Inflammatory macrophage (primary cell): ENCODE data around the gene INPP5A.
A peak's percentile ranks its signal among the peaks of the same experiment; 100 is the strongest.

Source experiments
- DNase-seq, 2 donors: peaks; one replicate each; pipeline ENCODE4 v3.0.0-alpha.2; 2020 to 2022

INPP5A gene

DNA sequence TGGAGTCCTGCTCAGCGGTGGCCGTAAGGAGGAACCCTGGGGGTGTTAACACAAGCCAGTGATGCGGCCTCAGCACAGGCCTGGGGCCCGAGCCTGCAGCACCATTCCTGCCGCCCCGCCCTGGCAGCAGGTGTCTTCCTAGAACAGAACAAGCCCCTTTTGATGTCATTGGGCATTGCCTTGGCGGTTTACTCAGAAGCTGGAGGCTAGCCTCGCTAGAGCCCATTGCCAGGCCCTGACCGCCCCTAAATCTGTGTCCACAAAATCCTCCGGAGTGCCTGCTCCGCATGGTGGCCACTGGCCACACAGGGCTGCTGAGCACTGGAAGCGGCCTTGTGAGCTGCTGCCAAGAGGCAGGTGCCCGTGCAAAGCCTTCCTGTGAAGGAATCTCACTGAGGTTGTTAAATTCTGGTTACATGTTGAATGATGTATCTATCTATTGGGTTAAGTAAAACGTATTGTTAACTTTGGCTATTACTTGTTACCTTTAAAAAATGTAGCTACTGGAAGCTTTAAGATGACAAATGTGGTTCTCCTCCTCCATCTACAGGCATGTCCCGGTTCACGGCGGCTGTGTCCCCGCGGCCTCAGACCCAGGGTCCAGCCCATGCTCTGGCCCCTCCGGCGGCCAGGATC, 1.2 kb upstream of the INPP5A start:
- DNase-seq: no peak

DNA sequence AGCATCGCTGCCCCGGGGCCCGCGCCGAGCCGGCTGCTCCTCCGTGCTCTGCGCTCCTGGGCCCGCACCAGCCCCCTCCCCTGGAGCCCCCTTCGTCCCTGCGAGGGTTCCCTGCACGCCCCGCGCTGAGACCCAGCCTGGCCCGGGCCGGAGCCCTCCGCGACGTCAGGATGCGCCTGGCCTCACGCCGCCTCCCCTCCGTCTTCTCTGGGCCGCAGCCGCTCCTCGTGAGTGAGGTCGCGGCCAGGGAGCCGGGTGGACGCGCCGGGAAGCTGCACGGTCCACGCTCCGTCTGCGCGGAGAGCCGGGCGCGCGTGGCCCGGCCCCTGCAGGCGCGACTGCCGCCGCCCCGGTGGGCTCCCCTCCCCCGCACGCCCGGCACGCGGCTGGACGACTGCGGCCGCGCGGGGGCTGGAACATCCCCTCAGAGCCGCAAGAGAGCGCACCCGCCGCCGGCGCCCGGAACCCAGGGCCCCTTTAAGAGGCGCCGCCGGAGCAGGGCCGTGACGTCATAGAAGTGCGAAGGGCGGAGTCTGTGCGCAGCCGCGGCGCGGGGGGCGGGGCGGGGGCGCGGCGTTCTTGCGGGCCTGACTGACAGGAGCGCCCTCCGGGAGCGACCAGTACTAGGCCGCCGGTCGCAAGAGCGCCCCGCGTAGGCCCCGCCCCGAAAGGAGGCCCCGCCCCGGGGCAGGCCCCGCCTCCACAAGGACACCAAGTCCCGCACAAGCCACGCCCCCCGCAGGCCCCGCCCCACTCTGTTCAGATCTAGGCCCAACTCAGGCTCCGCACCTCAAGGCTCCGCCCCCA, 507 bp upstream of the INPP5A start:
- peak; percentile 100 for DNase-seq

DNA sequence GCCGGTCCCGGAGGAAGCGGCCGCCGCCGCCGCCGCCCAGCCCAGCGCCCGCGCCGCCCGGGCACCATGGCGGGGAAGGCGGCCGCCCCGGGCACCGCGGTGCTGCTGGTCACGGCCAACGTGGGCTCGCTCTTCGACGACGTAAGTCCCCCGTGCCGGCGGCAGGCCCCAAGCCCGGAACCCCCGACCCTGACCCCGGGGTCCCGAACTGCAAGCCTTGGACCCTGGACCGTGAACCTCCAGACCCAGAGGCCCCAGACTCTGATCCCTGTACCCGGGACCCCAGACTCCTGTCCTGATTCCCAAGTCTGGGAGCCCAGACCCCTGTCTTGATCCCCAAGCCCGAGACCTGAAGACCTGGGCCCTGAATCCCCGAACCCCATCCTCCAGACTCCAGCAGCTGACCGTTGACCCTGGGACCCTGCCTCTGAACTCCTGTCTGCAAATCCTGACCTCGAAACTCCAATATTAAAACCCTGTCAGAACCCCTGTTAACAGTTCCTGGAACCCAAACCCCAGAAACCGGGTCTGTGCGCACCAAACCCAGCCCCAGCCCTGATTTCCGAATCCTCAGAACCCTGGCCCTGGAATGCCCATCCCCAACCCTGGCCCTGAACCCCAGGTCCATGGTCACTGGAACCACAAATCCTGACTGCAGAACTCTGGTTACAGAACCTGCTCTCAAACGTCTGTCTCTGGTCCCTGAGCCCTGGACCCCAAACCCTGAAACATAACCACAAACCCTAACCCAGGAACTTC, 623 bp downstream of the INPP5A start:
- DNase-seq: no peak

DNA sequence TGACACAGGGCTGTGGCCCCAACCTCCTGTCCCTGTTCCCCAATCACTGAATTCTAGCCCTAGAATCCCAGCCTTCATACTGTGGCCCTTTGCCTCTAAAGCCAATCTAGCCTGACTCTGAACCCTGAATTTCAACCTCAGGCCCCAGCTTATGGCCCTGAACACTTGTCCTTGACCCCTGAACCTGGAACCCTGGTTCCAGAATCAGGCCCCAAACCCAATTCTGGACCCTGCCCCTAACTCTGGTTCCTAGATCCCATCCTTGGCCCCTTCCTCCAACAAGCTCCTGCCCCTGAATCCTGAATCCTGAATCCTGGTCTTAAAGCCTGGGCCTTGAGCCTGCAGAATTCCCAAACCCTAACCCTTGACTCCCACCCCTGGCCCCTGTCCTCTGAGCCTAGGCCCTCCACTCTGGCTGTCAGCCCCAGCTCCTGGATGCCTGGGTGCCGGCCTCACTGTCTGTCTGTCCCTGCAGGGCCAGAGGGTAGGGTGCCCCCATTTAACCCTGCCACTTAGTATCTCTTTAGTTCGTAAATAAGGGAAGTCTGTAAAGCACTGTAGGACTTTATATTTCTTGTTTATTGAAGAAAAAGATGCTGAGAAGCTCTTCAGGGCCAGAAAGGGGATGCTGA, 1.3 kb downstream of the INPP5A start:
- no peak for DNase-seq

DNA sequence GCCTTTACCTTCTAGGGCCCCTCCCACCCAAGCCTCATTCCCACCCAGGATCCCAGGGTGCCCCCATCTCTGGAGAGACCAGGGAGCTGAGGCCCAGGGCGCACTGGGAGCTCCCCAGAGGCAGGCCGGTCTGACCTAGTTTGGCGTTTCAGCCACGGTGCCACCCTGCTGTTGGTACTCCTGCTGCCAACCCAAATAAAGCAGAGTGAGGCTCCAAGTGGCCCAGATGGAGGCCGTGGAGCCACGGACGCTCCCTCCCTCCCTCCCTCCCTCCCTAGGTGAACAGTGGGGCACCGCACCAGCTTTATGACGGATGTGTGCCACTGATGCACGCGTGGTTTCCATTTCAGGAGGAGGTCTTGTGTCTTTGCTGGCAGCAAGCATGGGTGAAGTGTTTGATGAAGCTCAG, 1.8 kb downstream of the INPP5A start:
- DNase-seq: no peak

DNA sequence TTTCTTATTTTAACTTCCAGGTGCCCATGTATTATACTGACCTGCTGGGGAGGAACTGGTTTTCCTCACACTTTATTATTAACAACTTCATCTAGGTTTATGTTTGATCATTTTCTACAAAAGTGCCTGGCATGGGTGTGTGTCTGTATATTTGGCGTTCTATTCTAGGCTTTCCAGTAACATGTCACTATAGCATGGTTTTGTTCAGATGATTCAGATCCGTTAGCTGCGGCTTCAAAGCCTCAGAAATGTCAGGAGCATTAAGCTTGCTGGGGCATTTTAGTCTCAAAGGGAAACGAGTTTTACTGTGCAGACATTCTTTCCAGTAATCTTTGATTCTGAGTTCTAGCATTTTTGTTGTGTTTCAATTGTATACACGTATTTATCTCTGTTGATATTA, 2.3 kb downstream of the INPP5A start:
- no peak for DNase-seq

DNA sequence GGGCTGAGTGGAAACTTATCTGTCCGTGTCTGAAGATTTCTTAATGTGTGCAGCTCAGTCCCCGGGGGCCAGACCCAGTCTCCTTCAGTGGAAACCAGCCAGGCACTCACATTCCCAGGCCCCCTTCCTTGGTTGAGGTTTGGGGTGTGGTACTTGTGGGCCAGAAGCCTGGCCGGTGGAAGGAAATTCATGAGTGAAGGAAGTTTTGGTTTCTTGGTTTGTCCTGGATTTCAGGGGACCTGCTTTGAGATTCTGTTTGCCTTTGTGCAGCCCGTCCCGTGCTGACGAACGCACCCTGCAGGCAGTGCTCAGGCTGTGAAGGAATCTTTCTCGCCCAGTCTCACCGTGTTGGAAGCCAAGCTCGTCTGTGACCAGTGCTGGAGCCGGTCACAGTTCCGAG, 2.9 kb downstream of the INPP5A start:
- no peak for DNase-seq

DNA sequence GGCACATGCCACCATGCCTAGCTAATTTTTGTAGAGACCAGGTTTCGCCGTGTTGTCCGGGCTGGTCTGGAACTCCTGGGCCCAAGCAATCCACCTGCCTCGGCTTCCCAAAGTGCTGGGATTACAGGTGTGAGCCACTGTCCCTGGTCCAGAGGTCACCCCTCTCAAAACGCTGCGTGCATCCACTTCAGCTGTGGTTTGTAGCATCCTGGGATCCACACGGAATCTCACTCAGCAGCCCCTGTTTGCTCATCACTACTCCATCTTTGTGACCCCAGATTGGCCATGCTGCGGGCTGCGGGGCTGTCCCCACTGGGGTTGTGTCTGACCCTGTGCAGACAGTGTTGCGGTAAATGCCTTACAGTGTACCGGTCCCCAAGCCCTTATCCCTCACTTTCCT, 3.5 kb downstream of the INPP5A start:
- no peak for DNase-seq

DNA sequence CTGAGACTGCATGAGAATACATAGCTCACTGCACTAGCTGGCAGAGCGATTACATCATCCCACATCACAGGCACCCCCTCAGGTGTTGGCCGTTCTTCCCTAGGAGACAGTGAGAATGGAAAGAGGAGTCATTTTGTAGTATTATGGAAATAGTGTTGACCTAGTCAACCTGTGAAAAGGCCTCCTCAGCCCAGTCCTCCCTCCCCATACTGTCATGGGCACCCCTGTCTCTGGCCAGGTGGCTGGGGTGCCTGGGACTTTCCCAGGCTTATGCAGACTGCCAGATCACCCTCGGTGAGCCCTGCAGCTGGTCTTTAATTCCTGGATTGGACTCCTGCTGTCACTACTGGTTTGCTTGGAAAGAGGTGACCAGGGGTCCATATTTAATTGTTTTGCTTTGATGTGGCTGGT, 4.0 kb downstream of the INPP5A start:
- DNase-seq: no peak

DNA sequence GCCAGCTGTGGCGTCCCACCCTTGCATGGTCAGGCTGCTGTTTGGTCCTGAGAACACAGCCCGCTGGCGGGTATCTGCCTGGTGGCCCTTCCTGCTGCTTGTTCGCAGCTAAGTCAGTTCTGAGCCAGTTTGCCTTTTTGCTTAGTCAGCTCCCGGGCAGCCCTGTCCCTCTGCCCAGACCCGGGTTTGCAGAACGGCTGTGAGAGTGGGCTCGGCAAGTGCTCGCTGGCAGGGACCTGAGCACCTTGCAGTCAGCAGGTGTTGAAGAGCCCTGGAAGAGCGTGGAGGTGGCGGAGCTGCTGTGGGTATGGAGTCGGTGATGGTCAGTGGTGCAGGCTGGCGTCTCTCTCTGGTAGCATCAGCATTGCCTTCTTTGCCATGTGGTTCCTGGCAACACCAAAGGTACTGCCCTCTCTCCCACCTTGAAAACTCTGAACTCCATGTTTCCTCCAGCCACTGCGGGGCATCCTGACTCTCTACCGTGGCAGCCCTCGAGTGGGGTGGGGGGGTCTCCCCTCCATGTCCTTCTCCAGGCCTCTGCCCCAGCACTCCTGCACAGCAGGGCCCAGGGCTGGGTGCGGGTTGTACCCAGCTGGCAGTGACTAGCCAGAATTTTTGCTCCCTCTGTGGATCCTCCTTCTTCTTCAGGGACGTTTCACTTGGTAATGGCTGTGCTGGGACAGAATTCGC, 4.6 kb downstream of the INPP5A start:
- no peak for DNase-seq

DNA sequence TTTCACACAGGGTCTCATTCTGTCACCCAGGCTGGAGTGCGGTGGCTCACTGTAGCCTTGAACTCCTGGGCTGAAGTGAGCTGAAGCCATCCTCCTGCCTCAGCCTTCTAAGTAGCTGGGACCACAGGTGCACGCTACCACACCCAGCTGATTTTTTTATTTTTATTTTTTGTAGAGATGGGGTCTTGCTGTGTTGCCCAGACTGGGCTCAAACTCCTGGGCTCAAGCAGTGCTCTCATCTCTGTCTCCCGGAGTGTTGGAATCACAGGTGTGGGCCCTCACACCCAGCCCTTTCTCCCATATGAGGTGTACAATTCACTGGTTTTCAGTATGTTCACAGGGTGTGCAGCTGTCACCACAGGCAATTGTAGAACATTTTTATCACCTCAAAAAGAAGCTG, 5.2 kb downstream of the INPP5A start:
- DNase-seq: no peak

DNA sequence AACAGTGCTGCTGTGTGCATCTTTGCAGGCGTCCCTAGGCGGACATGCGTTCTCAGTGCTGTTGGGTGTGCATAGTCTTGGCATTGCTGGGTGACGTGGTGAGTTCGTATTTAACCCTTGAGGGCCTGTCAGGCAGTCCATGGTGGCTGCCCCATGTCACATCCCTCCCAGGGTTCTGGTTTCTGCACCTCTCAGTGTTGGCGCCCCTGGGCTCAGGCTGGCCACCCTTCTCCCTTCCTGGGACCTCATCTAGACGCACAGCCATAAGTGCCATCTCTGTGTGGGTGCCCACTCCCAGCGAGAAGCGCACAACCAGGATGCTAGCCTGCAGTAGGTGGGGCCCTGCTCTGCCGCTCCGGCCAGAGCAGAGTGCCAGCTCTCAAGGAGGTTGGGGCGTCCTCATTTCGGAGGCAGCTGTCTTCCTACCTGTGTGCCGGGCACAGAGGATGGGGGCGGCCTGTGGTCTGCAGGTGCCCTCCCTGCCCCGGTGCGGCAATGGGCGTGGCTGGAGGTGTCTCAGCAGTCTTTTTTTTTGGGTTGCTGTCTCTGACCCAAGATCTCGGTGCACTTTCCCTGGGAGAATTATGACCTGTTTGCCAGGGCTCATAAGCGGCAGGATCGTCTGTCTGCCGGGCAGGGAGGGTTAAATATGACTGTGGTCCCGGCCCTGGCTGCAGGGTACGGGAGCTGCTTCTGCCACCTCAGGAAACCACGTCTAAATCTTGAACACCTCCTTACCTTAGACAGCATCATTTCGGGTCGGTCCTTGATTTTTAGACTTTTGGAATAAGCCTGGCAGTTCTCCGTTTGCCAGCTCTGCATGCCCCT, 6.5 kb downstream of the INPP5A start:
- DNase-seq: no peak

DNA sequence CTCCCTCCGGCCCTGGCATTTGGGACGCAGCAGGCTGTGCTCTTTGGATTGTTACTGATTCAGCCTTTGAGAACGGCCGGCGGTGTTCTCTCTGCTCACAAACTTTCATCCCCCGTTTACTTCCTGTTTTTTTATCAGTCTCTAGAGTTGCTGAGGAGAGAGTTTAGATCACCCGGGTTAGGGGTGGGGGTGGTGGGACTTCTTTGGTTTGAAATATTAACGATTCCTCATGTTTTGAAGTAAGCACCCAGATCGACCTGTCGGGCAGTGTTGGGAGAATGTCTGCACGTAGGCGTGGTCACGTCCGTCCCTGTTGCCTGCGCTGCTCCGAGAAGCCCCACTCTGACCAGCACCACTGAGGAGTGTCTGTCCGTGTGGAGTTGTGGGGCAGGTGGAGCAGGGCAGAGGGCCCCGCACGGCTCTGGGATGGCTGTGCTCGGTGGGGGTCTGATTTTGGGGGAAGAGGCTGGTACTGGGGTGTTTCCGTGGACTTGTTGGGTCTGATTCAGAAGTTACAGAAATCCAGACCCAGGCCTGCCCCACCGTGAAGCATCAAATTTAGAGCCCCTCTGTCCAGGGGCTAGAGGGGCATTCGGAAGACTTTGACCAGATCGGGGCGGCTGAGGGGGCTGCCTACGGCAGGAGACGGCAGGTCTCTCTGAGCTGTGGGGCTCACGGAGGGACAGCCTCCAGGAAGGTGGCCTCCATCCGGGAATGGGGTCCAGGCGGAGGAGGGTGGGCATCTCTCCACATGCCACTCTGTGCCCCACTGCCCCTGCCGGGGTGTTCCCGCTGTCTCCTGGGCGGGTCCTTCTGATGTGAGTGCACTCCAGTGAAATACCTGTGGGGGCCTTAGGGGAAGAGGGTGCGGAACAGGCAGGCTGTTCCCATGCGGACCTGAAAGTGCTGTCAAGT, 7.4 kb downstream of the INPP5A start:
- peak in 1 of 2 donors; percentile 15 for DNase-seq

DNA sequence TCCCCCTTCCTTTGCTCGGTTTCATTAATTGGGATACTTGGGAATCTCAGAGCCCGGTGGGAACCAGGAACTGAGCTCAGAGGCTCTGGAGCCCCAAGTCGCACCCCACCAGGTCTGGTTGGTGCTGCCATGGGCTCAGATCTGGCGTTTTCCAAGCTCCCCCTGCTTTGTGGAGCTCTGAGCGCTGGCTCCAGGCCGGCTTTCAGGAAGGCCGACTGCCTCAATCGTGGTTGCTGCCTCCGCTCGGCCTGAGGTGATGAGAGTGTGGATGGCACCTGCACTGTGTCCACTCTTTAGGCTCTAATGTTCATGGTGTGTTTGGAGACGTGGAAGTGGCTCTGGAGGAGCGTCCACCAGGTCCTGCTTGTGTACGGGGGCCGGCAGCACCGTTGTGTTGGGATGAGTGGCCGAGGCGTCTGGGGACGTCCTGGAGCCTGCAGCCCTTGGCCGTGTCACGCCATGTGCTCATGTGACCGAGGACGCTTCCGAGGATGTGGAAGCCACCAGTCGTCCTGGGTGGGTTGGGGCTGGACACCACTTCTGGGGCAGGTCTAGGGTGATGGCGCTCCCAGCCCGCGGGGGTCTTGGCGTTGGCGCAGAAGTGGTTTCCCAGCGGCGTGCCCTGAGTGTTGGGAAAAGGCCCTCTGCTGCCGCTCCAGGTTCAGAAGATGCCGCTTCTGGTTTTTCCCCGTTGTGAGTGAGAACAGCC, 8.2 kb downstream of the INPP5A start:
- no peak for DNase-seq

DNA sequence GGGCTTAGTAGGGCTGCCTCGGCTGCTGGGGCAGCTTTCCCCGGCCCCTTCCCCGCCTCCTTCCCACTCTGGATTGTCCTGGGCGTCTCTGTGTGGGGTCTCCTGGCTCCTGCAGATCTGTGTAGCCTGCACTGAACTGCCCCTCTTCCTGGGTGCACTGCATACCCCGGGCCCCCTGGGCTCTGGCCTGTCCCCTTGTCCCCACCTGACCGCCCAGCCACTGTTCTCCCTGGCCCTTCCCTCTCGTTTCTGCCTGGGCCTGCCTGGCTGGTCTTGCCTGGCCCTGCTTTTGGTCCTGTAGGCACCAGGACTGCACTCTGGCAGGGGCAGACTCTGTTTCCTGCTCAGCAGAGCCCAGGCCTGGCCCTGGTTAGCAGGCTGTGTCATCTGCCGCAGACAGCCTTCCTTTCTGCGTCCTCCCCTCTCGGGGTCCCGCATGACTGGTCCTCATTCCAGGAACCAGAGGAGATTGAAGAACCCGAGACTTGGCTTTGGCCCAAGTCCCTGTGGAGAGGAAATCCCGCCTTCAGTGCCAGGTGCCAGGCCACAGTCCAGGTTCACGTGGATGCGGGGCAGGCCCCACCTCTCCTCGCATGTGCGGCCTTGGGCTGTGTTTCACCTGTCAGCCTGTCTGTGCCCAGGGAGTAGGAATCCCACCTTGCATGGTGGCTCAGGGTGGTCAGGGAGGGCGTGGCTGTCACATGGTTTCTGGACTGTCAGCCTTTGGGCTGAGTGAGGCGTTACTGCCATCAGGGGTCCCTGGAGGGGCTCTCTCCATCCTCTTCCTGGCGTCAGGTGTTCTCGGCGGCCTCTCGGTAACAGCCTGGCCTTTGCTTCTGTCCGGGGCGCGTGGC, 9.2 kb downstream of the INPP5A start:
- DNase-seq: peak in 1 of 2 donors; percentile 45

DNA sequence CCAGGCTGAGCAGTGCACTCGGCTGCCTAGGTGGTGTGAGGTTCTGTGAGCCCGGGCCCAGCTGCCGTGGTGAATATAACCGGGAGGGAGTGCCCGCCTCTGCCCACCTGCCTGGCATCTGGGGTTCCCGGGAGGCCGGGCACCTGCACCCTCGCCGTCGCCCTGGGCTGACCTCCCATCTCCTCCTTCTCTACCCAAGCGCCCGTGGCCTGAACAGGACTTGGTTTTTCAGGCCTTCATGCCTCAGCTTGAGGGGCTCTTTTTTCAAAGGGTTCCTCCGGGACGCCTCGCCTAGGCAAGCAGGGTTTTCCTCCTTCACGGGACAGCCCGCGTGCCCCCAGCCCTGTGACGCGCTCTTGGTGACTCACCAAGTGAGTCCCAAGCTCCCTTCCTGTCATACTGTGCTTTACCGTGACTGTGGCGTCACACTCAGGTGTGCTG, 9.9 kb downstream of the INPP5A start:
- no peak for DNase-seq

DNA sequence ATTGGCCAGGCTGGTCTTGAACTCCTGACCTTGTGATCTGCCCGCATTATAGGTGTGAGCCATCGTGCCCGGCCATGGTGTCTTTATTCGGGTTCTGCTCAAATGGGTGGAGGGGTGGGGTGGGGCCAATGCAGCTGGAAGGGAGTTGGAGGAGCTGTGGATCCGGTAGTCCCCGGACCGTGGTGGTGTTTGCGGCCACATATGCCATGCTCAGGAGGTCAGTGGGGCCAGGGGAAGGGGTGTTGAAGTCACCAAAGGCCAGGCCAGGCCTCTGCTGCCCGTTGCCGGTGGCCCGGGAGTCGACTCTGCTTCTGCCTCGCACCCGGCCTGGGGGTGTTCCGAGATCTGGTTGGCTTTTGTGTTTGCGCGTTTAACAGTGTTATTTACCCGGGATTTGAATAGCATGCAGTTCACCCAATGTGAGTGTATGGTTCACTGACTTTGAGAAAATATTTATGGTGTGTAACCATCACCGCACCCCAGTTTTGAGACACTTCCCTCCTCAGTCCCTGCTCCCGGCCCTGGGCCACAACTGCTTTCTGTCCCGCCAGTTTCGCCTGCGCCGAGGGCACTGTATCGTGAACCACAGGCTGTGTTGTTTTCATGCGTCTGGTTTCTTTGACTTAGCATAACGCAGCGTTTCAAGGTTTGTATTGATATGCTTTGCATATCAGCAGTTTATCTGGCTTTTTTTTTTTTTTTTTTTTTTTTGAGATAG, 10.7 kb downstream of the INPP5A start:
- no peak for DNase-seq

DNA sequence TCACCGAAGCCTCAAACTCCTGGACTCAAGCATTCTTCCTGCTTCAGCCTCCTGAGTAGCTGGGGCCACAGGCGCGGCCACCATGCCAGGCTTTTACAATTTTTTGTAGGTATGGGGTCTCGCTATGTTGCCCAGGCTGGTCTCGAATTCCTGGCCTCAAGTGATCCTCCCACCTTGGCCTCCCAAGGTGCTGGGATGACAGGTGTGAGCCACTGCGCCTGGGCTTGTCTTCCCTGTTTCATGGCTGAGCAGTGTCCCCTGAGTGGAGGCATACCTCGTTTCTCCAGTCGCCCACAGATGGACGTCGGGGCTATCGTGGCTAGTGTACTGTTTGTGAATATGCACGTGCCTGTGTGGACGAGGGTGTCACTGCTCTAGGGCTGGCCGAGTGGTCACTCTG, 11.3 kb downstream of the INPP5A start:
- DNase-seq: no peak
